HEK293 (cell line): ENCODE results near the gene ZBP1.

Experiments used
- CTCF ChIA-PET: fragments of 350-600 bp; formaldehyde crosslinking; extraction: SDS; loops from one replicate; lab custom pipeline; 2021; ENCODE audit warnings: antibody characterized with exemption; lab: Yijun Ruan, JAX
- POLR2A ChIA-PET: fragments of 300-600 bp; formaldehyde crosslinking; extraction: SDS; loops from one replicate; lab custom pipeline; 2020; ENCODE audit warnings: antibody characterized with exemption, inconsistent platforms; lab: Yijun Ruan, JAX
- H3K27ac ChIP-seq: fragments of 200-500 bp; sonication (Bioruptor generic); 2 replicates; pipeline ENCODE4 v1.5.1; 2014; ENCODE audit warnings: low read depth, low read length, control low read depth, inconsistent platforms; ENCODE audit errors: extremely low read depth
- H3K36me3 ChIP-seq, 2 experiments: fragments of 200-500 bp in 1 of 2; sonication (Bioruptor generic) in 1 of 2; 1 replicate in 1 of 2; 2 replicates in 1 of 2; pipeline ENCODE4 v1.5.1; 2014 to 2017; ENCODE audit warnings: inconsistent platforms in 2 of 2, low read length in 2 of 2; ENCODE audit not compliant: control insufficient read depth in 2 of 2, insufficient read depth in 1 of 2
- H3K4me1 ChIP-seq: fragments of 200-500 bp; sonication (Bioruptor generic); 2 replicates; pipeline ENCODE4 v1.5.1; 2014; ENCODE audit warnings: mild to moderate bottlenecking, low read length, inconsistent platforms; ENCODE audit not compliant: control insufficient read depth, insufficient read depth
- H3K4me3 ChIP-seq: 2 replicates; pipeline ENCODE4 v1.5.1; 2011; ENCODE audit warnings: low read depth, mild to moderate bottlenecking, control low read depth, low read length, moderate library complexity
- H3K9me3 ChIP-seq: fragments of 200-500 bp; sonication (Bioruptor generic); 2 replicates; pipeline ENCODE4 v1.5.1; 2014; ENCODE audit warnings: low read depth, low read length, inconsistent platforms; ENCODE audit not compliant: control insufficient read depth, insufficient read depth
- BCL6B ChIP-seq: fragments of 450-650 bp; formaldehyde crosslinking; IDR thresholded peaks from 2 replicates; pipeline ENCODE4 v1.5.1; 2017; ENCODE audit warnings: missing biosample characterization, missing genetic modification characterization
- GLI4 ChIP-seq: fragments of 450-650 bp; formaldehyde crosslinking; IDR thresholded peaks from 2 replicates; pipeline ENCODE4 v1.5.1; 2016; ENCODE audit warnings: missing biosample characterization, missing genetic modification characterization
- KLF10 ChIP-seq: fragments of 450-650 bp; IDR thresholded peaks from 2 replicates; pipeline ENCODE4 v1.5.1; 2018; ENCODE audit warnings: missing biosample characterization, mild to moderate bottlenecking, missing genetic modification characterization
- MYNN ChIP-seq: fragments of 450-650 bp; formaldehyde crosslinking; IDR thresholded peaks from 2 replicates; pipeline ENCODE4 v1.5.1; 2016; ENCODE audit warnings: missing biosample characterization, missing genetic modification characterization, borderline replicate concordance
- SP7 ChIP-seq: fragments of 450-650 bp; formaldehyde crosslinking; IDR thresholded peaks from 2 replicates; pipeline ENCODE4 v1.5.1; 2016; ENCODE audit warnings: missing biosample characterization, missing genetic modification characterization
- ZBTB44 ChIP-seq: fragments of 450-650 bp; IDR thresholded peaks from 2 replicates; pipeline ENCODE4 v1.5.1; 2018; ENCODE audit warnings: missing biosample characterization, mild to moderate bottlenecking, missing genetic modification characterization
- ZFP37 ChIP-seq: fragments of 450-650 bp; formaldehyde crosslinking; IDR thresholded peaks from 2 replicates; pipeline ENCODE4 v1.5.1; 2016; ENCODE audit warnings: missing biosample characterization, missing genetic modification characterization
- ZNF169 ChIP-seq: fragments of 450-650 bp; formaldehyde crosslinking; IDR thresholded peaks from 2 replicates; pipeline ENCODE4 v1.5.1; 2016; ENCODE audit warnings: missing biosample characterization, missing genetic modification characterization
- ZNF174 ChIP-seq: fragments of 450-650 bp; formaldehyde crosslinking; IDR thresholded peaks from 2 replicates; pipeline ENCODE4 v1.5.0; 2017; ENCODE audit warnings: missing biosample characterization, mild to moderate bottlenecking, missing genetic modification characterization
- ZNF2 ChIP-seq: fragments of 450-650 bp; formaldehyde crosslinking; IDR thresholded peaks from 2 replicates; pipeline ENCODE4 v1.5.1; 2016; ENCODE audit warnings: missing biosample characterization, missing genetic modification characterization
- ZNF26 ChIP-seq: fragments of 450-650 bp; formaldehyde crosslinking; IDR thresholded peaks from 2 replicates; pipeline ENCODE4 v1.5.1; 2016; ENCODE audit warnings: missing biosample characterization, missing genetic modification characterization
- ZNF366 ChIP-seq: fragments of 450-650 bp; formaldehyde crosslinking; conservative IDR thresholded peaks from 2 replicates; pipeline ENCODE4 v1.5.1; 2016; ENCODE audit warnings: missing biosample characterization, missing genetic modification characterization
- ZNF404 ChIP-seq: fragments of 450-650 bp; formaldehyde crosslinking; IDR thresholded peaks from 2 replicates; pipeline ENCODE4 v1.5.1; 2017; ENCODE audit warnings: missing biosample characterization, missing genetic modification characterization
- ZNF488 ChIP-seq: fragments of 450-650 bp; formaldehyde crosslinking; IDR thresholded peaks from 2 replicates; pipeline ENCODE4 v1.5.1; 2016; ENCODE audit warnings: missing biosample characterization, missing genetic modification characterization
- ZNF521 ChIP-seq: fragments of 450-650 bp; formaldehyde crosslinking; IDR thresholded peaks from 2 replicates; pipeline ENCODE4 v1.5.1; 2017; ENCODE audit warnings: missing biosample characterization, mild to moderate bottlenecking, missing genetic modification characterization
- ZNF639 ChIP-seq: fragments of 450-650 bp; formaldehyde crosslinking; IDR thresholded peaks from 2 replicates; pipeline ENCODE4 v1.5.1; 2016; ENCODE audit warnings: missing biosample characterization, missing genetic modification characterization
- ZNF660 ChIP-seq: fragments of 450-650 bp; IDR thresholded peaks from 2 replicates; pipeline ENCODE4 v1.5.1; 2018; ENCODE audit warnings: missing biosample characterization, mild to moderate bottlenecking, missing genetic modification characterization
- ZNF670 ChIP-seq: fragments of 450-650 bp; formaldehyde crosslinking; IDR thresholded peaks from 2 replicates; pipeline ENCODE4 v1.5.1; 2016; ENCODE audit warnings: missing biosample characterization, missing genetic modification characterization, low read depth
- ZNF704 ChIP-seq: fragments of 450-650 bp; formaldehyde crosslinking; IDR thresholded peaks from 2 replicates; pipeline ENCODE4 v1.5.1; 2016; ENCODE audit warnings: missing biosample characterization, missing genetic modification characterization
- ZNF792 ChIP-seq: fragments of 450-650 bp; formaldehyde crosslinking; IDR thresholded peaks from 2 replicates; pipeline ENCODE4 v1.5.1; 2016; ENCODE audit warnings: missing biosample characterization, missing genetic modification characterization
- ZNF843 ChIP-seq: fragments of 450-650 bp; formaldehyde crosslinking; IDR thresholded peaks from 2 replicates; pipeline ENCODE4 v1.5.1; 2016; ENCODE audit warnings: missing biosample characterization, missing genetic modification characterization
- ZSCAN4 ChIP-seq: fragments of 450-650 bp; formaldehyde crosslinking; IDR thresholded peaks from 2 replicates; pipeline ENCODE4 v1.5.1; 2017; ENCODE audit warnings: missing biosample characterization, missing genetic modification characterization

The ZBP1 gene

GRCh38 chr20:57621421-57622200 is 1.4 kb upstream of the ZBP1 start (continued):
- TF ChIP-seq ZBTB44 (tag by site-specific recombination) (no peak), ZNF670 (tag by site-specific recombination) (no peak), ZNF660 (tag by site-specific recombination) (no peak), ZNF2 (tag by site-specific recombination) (no peak), ZNF174 (tag by site-specific recombination) (no peak), ZNF704 (tag by site-specific recombination) (no peak), ZSCAN4 (tag by site-specific recombination) (no peak), ZNF792 (tag by site-specific recombination) (no peak), KLF10 (tag by site-specific recombination) (no peak), ZNF366 (tag by site-specific recombination) (no peak), ZNF521 (tag by site-specific recombination) (no peak)

- Histone ChIP-seq H3K27ac (no peak overlapping the region), H3K36me3 (no peaks in the 10 kb centered on the region), H3K9me3 (no peaks in the 10 kb centered on the region), H3K4me3 (no peak overlapping the region), H3K4me1 (peaks cover 3% of the 10 kb centered on the region; the same call in 1 of the 2 replicates)
- TF ChIP-seq ZNF843 (tag by site-specific recombination) (no peak), ZNF404 (tag by site-specific recombination) (no peak), ZNF639 (tag by site-specific recombination) (no peak), ZNF488 (tag by site-specific recombination) (no peak), BCL6B (tag by site-specific recombination) (no peak), SP7 (tag by site-specific recombination) (no peak), ZNF169 (tag by site-specific recombination) (no peak), ZNF26 (tag by site-specific recombination) (no peak), GLI4 (tag by site-specific recombination) (no peak), MYNN (tag by site-specific recombination) (no peak), ZFP37 (tag by site-specific recombination) (no peak)
- POLR2A ChIA-PET, result no interaction called here
- CTCF ChIA-PET, result interaction anchor here (0.6 to 4.6 kb wide), 4 partner anchors 15 to 589 kb away, joined by 3 to 50 read pairs (median 7); no protein-coding TSS in a partner anchor
Measured at GRCh38 chr20:57620999-57621398, 773 bp upstream of the ZBP1 start.
